Measurements from ENCODE around the gene TECR. TPM values are rescaled to one million over a fixed set of nuclear protein-coding genes. Genes with fewer than 3 reads are reported as not detected.
"Not testable (repeated sequence)": the region's sequence is repeated elsewhere in the genome, so short reads cannot be mapped to it uniquely, and the experiment has no call there.

TECR gene
- total and polyA plus RNA-seq, 8 donors, result 41.8 to 129 (median 56.9) TPM

GRCh38 chr19:14589433-14589832 is 60.0 kb downstream of the TECR start:
- H3K27me3 ChIP-seq; H3K9me3 ChIP-seq; H3K4me3 ChIP-seq; ATAC-seq; H3K36me3 ChIP-seq; H3K27ac ChIP-seq; H3K4me1 ChIP-seq; intact Hi-C loops (cut with DNase I); FAIRE-seq; DNase-seq: not testable (repeated sequence)
- WGBS, 2 donors, result 45 to 48% methylated on average over 4 of the region's 4 CpGs

GRCh38 chr19:14595558-14595957 is 66.2 kb downstream of the TECR start:
- Histone ChIP-seq H3K4me3 (no peak overlapping the region), H3K36me3 (no peaks in the 10 kb centered on the region), H3K9me3 (no peaks in the 10 kb centered on the region), H3K4me1 (no peaks in the 10 kb centered on the region), H3K27me3 (no peaks in the 10 kb centered on the region), H3K27ac (no peak overlapping the region)
- DNase-seq, result no peak
- FAIRE-seq, result no peak
- WGBS, 2 donors, result 63 to 78% methylated on average over 3 of the region's 3 CpGs
- intact Hi-C loops (cut with DNase I), result no loop called here
- ATAC-seq, result no peak
- no peak for TF ChIP-seq CTCF (IDR thresholded peaks at IDR 0.05)

GRCh38 chr19:14599548-14600147 is 70.3 kb downstream of the TECR start:
- 67 to 75% methylated on average over 8 of the region's 8 CpGs for WGBS, 2 donors
- Histone ChIP-seq H3K9me3 (no peaks in the 10 kb centered on the region), H3K27ac (no peak overlapping the region), H3K27me3 (no peaks in the 10 kb centered on the region), H3K4me3 (no peak overlapping the region), H3K4me1 (no peaks in the 10 kb centered on the region), H3K36me3 (no peaks in the 10 kb centered on the region)
- no peak for TF ChIP-seq CTCF (IDR thresholded peaks at IDR 0.05)
- DNase-seq (no peak), FAIRE-seq (no peak), ATAC-seq (no peak)
- intact Hi-C loops (cut with DNase I), result no loop called here

- Histone ChIP-seq H3K27me3 (no peaks in the 10 kb centered on the region), H3K4me3 (no peak overlapping the region), H3K27ac (no peak overlapping the region), H3K36me3 (no peaks in the 10 kb centered on the region), H3K9me3 (no peaks in the 10 kb centered on the region), H3K4me1 (no peaks in the 10 kb centered on the region)
- WGBS, 2 donors, result 75 to 79% methylated on average over 2 of the region's 2 CpGs
- DNase-seq, result no peak
- intact Hi-C loops (cut with DNase I), result no loop called here
- TF ChIP-seq CTCF (IDR thresholded peaks at IDR 0.05), result no peak
- ATAC-seq, result no peak
- FAIRE-seq, result no peak
Observed at GRCh38 chr19:14603990-14604387, 74.6 kb downstream of the TECR start.

- TF ChIP-seq CTCF (IDR thresholded peaks at IDR 0.05), result no peak
- no peaks in the 10 kb centered on the region for H3K36me3 ChIP-seq
- H3K9me3 ChIP-seq, result no peaks in the 10 kb centered on the region
- 52 to 68% methylated on average over 9 of the region's 9 CpGs for WGBS, 2 donors
- H3K4me3 ChIP-seq, result no peak overlapping the region
- no peaks in the 10 kb centered on the region for H3K4me1 ChIP-seq
- H3K27me3 ChIP-seq, result no peaks in the 10 kb centered on the region
- intact Hi-C loops (cut with DNase I), result no loop called here
- FAIRE-seq (no peak), DNase-seq (no peak), ATAC-seq (no peak)
- H3K27ac ChIP-seq, result no peak overlapping the region
Observed at GRCh38 chr19:14606627-14607026, 77.2 kb downstream of the TECR start.

Measured in pancreas (tissue), 10 donors.